ENCODE results near the gene ZNF175. TPM values are rescaled to one million over a fixed set of nuclear protein-coding genes. Genes with fewer than 3 reads are reported as not detected.
A peak's percentile ranks its signal among the peaks of the same experiment; 100 is the strongest.
"Not testable (repeated sequence)": the region's sequence is repeated elsewhere in the genome, so short reads cannot be mapped to it uniquely, and the experiment has no call there.

The ZNF175 gene
- total and polyA plus RNA-seq, 3 donors from 2014 or later, result 11.0 to 12.3 (median 12.1) TPM

- no peak for DNase-seq
- H3K27me3 ChIP-seq, result no peaks in the 10 kb centered on the region
- intact Hi-C loops (cut with DNase I; ENCODE audit: low total_unique reads), result no loop called here
- H3K4me1 ChIP-seq, result no peaks in the 10 kb centered on the region
- H3K9me3 ChIP-seq, result no peaks in the 10 kb centered on the region
- H3K36me3 ChIP-seq (ENCODE audit: low read depth, missing control alignments), result no peaks in the 10 kb centered on the region
- no peak overlapping the region for H3K4me3 ChIP-seq
- TF ChIP-seq CTCF (IDR thresholded peaks at IDR 0.05) (no peak), POLR2A (IDR thresholded peaks at IDR 0.05) (no peak)
- 52 to 65% methylated on average over 9 to 16 of the region's 16 CpGs for WGBS, 2 donors
- no peak overlapping the region for H3K27ac ChIP-seq
Measured at GRCh38 chr19:51627491-51628138, 56.5 kb downstream of the ZNF175 start.

- no peak for DNase-seq
- H3K4me1 ChIP-seq, result no peaks in the 10 kb centered on the region
- WGBS, 2 donors, result 79 to 81% methylated on average over 13 to 14 of the region's 14 CpGs
- no peaks in the 10 kb centered on the region for H3K36me3 ChIP-seq (ENCODE audit: low read depth, missing control alignments)
- no peaks in the 10 kb centered on the region for H3K27me3 ChIP-seq
- no peak overlapping the region for H3K4me3 ChIP-seq
- TF ChIP-seq CTCF (IDR thresholded peaks at IDR 0.05), result no peak
- no peak for TF ChIP-seq POLR2A (IDR thresholded peaks at IDR 0.05)
- no peaks in the 10 kb centered on the region for H3K9me3 ChIP-seq
- H3K27ac ChIP-seq, result no peak overlapping the region
- intact Hi-C loops (cut with DNase I; ENCODE audit: low total_unique reads), result no loop called here
Measured at GRCh38 chr19:51628153-51628939, 57.3 kb downstream of the ZNF175 start.

GRCh38 chr19:51630315-51630714 is 59.2 kb downstream of the ZNF175 start, which contains the start of gene SIGLEC5:
Gene SIGLEC5 (minus strand): TSS chr19:51630401. CDS start chr19:51630335, 66 bp downstream.
- H3K9me3 ChIP-seq; DNase-seq; intact Hi-C loops (cut with DNase I; ENCODE audit: low total_unique reads); H3K4me1 ChIP-seq; H3K4me3 ChIP-seq; H3K27me3 ChIP-seq; H3K27ac ChIP-seq; H3K36me3 ChIP-seq (ENCODE audit: low read depth, missing control alignments): not testable (repeated sequence)
- 58 to 61% methylated on average over 8 to 11 of the region's 13 CpGs for WGBS, 2 donors

GRCh38 chr19:51632126-51632525 is 61.0 kb downstream of the ZNF175 start:
- TF ChIP-seq CTCF (IDR thresholded peaks at IDR 0.05) (no peak), POLR2A (IDR thresholded peaks at IDR 0.05) (no peak)
- intact Hi-C loops (cut with DNase I; ENCODE audit: low total_unique reads), result no loop called here
- H3K27me3 ChIP-seq, result no peaks in the 10 kb centered on the region
- no peaks in the 10 kb centered on the region for H3K9me3 ChIP-seq
- no peak overlapping the region for H3K27ac ChIP-seq
- no peak overlapping the region for H3K4me3 ChIP-seq
- 79 to 82% methylated on average over 5 of the region's 5 CpGs for WGBS, 2 donors
- H3K36me3 ChIP-seq (ENCODE audit: low read depth, missing control alignments), result no peaks in the 10 kb centered on the region
- DNase-seq, result no peak
- no peaks in the 10 kb centered on the region for H3K4me1 ChIP-seq

- Histone ChIP-seq H3K4me3 (no peak overlapping the region), H3K27ac (no peak overlapping the region), H3K27me3 (no peaks in the 10 kb centered on the region), H3K4me1 (no peaks in the 10 kb centered on the region), H3K9me3 (no peaks in the 10 kb centered on the region), H3K36me3 (ENCODE audit: low read depth, missing control alignments) (no peaks in the 10 kb centered on the region)
- no peak for DNase-seq
- 14 to 26% methylated on average over 5 of the region's 5 CpGs for WGBS, 2 donors
- intact Hi-C loops (cut with DNase I; ENCODE audit: low total_unique reads), result no loop called here
- TF ChIP-seq POLR2A (IDR thresholded peaks at IDR 0.05), result no peak
- peak in 2 of 3 experiments; percentile 28 to 58 for TF ChIP-seq CTCF (IDR thresholded peaks at IDR 0.05)
Measured at GRCh38 chr19:51637362-51637978, 66.4 kb downstream of the ZNF175 start.

Data from testis (tissue), 3 donors.